NCI-H1048 (cell line): Measurements from ENCODE around the gene ASPG.
"Not testable (repeated sequence)": the region's sequence is repeated elsewhere in the genome, so short reads cannot be mapped to it uniquely, and the experiment has no call there.

ENCODE experiments used
- DNase-seq: peaks from one replicate; lab custom pipeline; 2025; lab: John Stamatoyannopoulos, UW

ASPG gene

GRCh38 chr14:104147346-104148125 is 62.0 kb downstream of the ASPG start:
- DNase-seq: no peak

GRCh38 chr14:104148433-104149277 is 63.2 kb downstream of the ASPG start:
- no peak for DNase-seq

GRCh38 chr14:104149278-104149595 is 63.7 kb downstream of the ASPG start:
- no peak for DNase-seq

GRCh38 chr14:104149617-104150135 is 64.2 kb downstream of the ASPG start:
- no peak for DNase-seq

GRCh38 chr14:104150136-104151025 is 64.9 kb downstream of the ASPG start:
- no peak for DNase-seq

GRCh38 chr14:104151026-104151381 is 65.5 kb downstream of the ASPG start:
- DNase-seq: no peak

GRCh38 chr14:104151566-104152245 is 66.2 kb downstream of the ASPG start:
- no peak for DNase-seq

GRCh38 chr14:104152246-104152575 is 66.7 kb downstream of the ASPG start:
- DNase-seq: no peak

- DNase-seq: no peak
These were observed 67.3 kb downstream of the ASPG start for GRCh38 chr14:104152686-104153393.

- DNase-seq: not testable (repeated sequence)
These were observed 67.9 kb downstream of the ASPG start for GRCh38 chr14:104153394-104153755.

GRCh38 chr14:104154246-104154645 is 68.7 kb downstream of the ASPG start:
- DNase-seq: no peak

- DNase-seq: no peak
These were observed 70.0 kb downstream of the ASPG start for GRCh38 chr14:104155513-104155912.

GRCh38 chr14:104156142-104156541 is 70.6 kb downstream of the ASPG start:
- DNase-seq: no peak

- no peak for DNase-seq
These were observed 71.8 kb downstream of the ASPG start for GRCh38 chr14:104157016-104157928.

GRCh38 chr14:104158827-104159798 is 73.6 kb downstream of the ASPG start:
- DNase-seq: no peak

GRCh38 chr14:104159990-104160389 is 74.5 kb downstream of the ASPG start:
- no peak for DNase-seq

- DNase-seq: no peak
These were observed 76.3 kb downstream of the ASPG start for GRCh38 chr14:104161602-104162367.

- no peak for DNase-seq
These were observed 77.0 kb downstream of the ASPG start for GRCh38 chr14:104162495-104162894.
